Measurements from ENCODE around the gene COG5. TPM values are rescaled to one million over a fixed set of nuclear protein-coding genes. Genes with fewer than 3 reads are reported as not detected.

The COG5 gene
- total RNA-seq, 6 experiments from 2014 or later = 13.9 to 21.3 (median 15.5) TPM

DNA sequence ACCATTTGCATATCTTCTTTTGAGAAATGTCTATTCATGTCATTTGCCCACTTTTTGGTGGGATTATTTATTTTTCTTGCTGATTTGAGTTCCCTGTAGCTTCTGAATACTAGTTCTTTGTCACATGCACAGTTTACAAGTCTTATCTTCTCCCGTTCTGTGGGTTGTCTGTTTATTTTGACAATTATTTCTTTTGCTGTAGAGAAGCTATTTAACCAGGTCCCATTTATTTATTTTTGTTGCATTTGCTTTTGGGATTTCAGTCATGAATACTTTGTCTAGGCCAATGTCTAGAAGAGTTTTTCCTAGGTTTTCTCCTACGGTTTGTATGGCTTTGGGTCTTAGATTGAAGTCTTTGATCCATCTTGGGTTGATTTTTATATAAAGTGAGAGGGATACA lies 60.9 kb downstream of the COG5 start:
- ATAC-seq (no peak), DNase-seq (no peak)
- intact Hi-C loops (cut with DNase I) = no loop called here
- Histone ChIP-seq H3K4me3 (no peak overlapping the region), H3K9me3 (no peaks in the 10 kb centered on the region), H3K27me3 (no peaks in the 10 kb centered on the region), H3K4me1 (peaks cover 0 to 8% (median 0%) of the 10 kb centered on the region in 4 donors), H3K27ac (no peak overlapping the region), H3K36me3 (no peaks in the 10 kb centered on the region)
- no peak for TF ChIP-seq POLR2A (IDR thresholded peaks at IDR 0.05)
- TF ChIP-seq, protein P1, sequence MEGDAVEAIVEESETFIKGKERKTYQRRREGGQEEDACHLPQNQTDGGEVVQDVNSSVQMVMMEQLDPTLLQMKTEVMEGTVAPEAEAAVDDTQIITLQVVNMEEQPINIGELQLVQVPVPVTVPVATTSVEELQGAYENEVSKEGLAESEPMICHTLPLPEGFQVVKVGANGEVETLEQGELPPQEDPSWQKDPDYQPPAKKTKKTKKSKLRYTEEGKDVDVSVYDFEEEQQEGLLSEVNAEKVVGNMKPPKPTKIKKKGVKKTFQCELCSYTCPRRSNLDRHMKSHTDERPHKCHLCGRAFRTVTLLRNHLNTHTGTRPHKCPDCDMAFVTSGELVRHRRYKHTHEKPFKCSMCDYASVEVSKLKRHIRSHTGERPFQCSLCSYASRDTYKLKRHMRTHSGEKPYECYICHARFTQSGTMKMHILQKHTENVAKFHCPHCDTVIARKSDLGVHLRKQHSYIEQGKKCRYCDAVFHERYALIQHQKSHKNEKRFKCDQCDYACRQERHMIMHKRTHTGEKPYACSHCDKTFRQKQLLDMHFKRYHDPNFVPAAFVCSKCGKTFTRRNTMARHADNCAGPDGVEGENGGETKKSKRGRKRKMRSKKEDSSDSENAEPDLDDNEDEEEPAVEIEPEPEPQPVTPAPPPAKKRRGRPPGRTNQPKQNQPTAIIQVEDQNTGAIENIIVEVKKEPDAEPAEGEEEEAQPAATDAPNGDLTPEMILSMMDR (IDR thresholded peaks at IDR 0.05) = no peak
- 81% methylated on average over 2 of the region's 2 CpGs for WGBS (ENCODE audit: insufficient coverage, low coverage, low lambda C conversion rate, missing lambda C conversion rate)

DNA sequence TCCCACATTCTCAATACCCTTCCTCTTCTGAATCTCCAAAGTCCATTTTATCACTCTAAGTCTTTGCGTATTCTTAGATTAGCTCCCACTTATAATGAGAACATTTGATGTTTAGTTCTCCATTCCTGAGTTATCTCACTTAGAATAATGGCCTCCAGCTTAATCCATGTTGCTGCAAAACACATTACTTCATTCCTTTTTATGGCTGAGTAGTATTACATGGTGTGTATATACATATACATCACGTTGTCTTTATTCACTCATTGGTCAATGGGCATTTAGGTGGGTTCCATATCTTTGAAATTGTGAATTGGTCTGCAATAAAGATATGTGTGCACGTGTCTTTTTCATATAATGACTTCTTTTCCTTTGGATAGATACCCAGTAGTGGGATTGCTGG lies 61.6 kb downstream of the COG5 start:
- intact Hi-C loops (cut with DNase I) = no loop called here

DNA sequence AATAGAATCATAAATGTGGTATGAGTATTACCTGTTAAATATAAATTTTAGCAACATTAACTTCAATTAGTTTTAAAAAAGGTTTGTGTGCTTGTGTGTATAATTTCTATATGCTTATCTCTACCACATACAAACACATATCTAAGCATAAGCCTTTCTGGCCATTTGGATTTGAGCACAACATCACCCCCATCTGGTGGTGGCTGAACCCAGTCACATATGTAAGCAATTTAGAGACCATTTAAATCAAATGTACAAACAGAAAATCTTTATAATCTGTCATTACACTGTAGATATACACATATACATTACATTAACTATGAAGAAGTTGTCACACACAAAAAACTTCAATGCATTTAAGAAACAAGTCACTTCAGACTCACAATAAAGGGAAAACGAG lies 62.1 kb downstream of the COG5 start:
- Histone ChIP-seq H3K27me3 (no peaks in the 10 kb centered on the region), H3K9me3 (no peaks in the 10 kb centered on the region), H3K27ac (no peak overlapping the region), H3K36me3 (no peaks in the 10 kb centered on the region), H3K4me3 (no peak overlapping the region), H3K4me1 (peaks cover 0 to 4% (median 0%) of the 10 kb centered on the region in 4 donors)
- no peak for DNase-seq
- intact Hi-C loops (cut with DNase I) = no loop called here
- peak in 2 of 4 donors; percentile 34 to 37 for ATAC-seq
- WGBS (ENCODE audit: insufficient coverage, low coverage, low lambda C conversion rate, missing lambda C conversion rate) = 100% methylated on average over 1 of the region's 1 CpG
- TF ChIP-seq, protein P1 (IDR thresholded peaks at IDR 0.05) = peak; percentile 3 to 37 (median 26)
- TF ChIP-seq POLR2A (IDR thresholded peaks at IDR 0.05) = no peak

More for the DNA sequence above, 61.6 kb downstream of the COG5 start:
- 95% methylated on average over 3 of the region's 3 CpGs for WGBS (ENCODE audit: insufficient coverage, low coverage, low lambda C conversion rate, missing lambda C conversion rate)
- Histone ChIP-seq H3K27ac (no peak overlapping the region), H3K27me3 (no peaks in the 10 kb centered on the region), H3K4me1 (peaks cover 0 to 8% (median 0%) of the 10 kb centered on the region in 4 donors), H3K4me3 (no peak overlapping the region), H3K9me3 (no peaks in the 10 kb centered on the region), H3K36me3 (no peaks in the 10 kb centered on the region)
- no peak for ATAC-seq
- DNase-seq = no peak
- TF ChIP-seq, protein P1 (IDR thresholded peaks at IDR 0.05) = no peak
- no peak for TF ChIP-seq POLR2A (IDR thresholded peaks at IDR 0.05)

DNA sequence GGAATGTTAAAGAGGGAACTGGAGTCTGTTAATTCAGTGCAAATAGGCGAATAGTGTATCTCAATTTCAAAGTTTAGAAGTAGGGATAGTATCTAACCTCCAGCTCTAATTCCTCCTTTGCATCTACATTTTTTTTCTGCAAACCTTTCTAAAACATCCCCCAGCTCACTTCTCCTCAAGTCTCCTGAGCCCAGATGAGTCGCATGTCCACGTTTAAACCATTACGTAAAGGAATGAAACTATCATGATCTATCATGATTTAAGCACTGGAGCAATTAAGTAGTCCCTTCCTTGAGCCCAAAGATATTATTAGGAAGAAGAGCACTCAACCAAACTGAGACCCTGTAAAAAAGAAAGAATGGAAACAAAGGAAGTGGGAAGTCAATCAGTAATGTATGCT lies 64.0 kb downstream of the COG5 start:
- H3K4me1 ChIP-seq = no peaks in the 10 kb centered on the region
- TF ChIP-seq, protein P1 (IDR thresholded peaks at IDR 0.05) = no peak
- no peak for TF ChIP-seq POLR2A (IDR thresholded peaks at IDR 0.05)
- DNase-seq (no peak), ATAC-seq (no peak)
- no peaks in the 10 kb centered on the region for H3K36me3 ChIP-seq
- no peak overlapping the region for H3K27ac ChIP-seq
- 85% methylated on average over 4 of the region's 4 CpGs for WGBS (ENCODE audit: insufficient coverage, low coverage, low lambda C conversion rate, missing lambda C conversion rate)
- intact Hi-C loops (cut with DNase I) = no loop called here
- no peaks in the 10 kb centered on the region for H3K9me3 ChIP-seq
- H3K27me3 ChIP-seq = no peaks in the 10 kb centered on the region
- no peak overlapping the region for H3K4me3 ChIP-seq

DNA sequence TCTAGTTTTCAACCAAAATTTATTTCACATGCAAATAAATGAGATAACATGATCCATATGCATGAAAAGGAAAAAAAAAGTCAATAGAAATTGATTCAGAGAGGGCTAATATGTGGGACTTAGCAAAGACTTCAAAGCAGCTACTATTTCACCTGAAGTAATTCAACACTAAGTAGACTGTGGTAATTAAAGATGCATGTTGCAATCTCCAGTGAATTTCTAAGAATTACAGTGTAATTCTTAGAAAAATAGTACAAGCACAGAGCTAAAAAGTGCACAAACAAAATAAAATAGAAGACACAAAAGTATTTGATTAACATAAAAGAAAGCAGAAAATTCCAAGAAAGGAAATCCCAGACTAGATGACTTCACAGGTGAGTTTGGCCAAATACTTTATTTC lies 68.2 kb downstream of the COG5 start:
- Histone ChIP-seq H3K27me3 (no peaks in the 10 kb centered on the region), H3K36me3 (no peaks in the 10 kb centered on the region), H3K4me3 (no peak overlapping the region), H3K4me1 (no peaks in the 10 kb centered on the region), H3K27ac (no peak overlapping the region), H3K9me3 (no peaks in the 10 kb centered on the region)
- intact Hi-C loops (cut with DNase I) = no loop called here
- ATAC-seq = no peak
- no peak for DNase-seq
- TF ChIP-seq, protein P1 (IDR thresholded peaks at IDR 0.05) = no peak
- TF ChIP-seq POLR2A (IDR thresholded peaks at IDR 0.05) = no peak

Data from right lobe of liver (tissue), 6 donors.